Fibroblast of lung (primary cell): ENCODE data around the gene HLA-DOA.
A peak's percentile ranks its signal among the peaks of the same experiment; 100 is the strongest.

ENCODE experiments used
- CTCF ChIP-seq, 2 donors: IDR thresholded peaks in 1 of 2; conservative IDR thresholded peaks in 1 of 2; 1 replicate in 1 of 2; 2 replicates in 1 of 2; pipeline ENCODE4 v1.5.1; 2011 to 2012; ENCODE audit warnings: low read length in 2 of 2, control low read depth in 1 of 2, inconsistent platforms in 1 of 2, low read depth in 1 of 2, mild to moderate bottlenecking in 1 of 2
- EZH2 ChIP-seq: IDR thresholded peaks from 2 replicates; pipeline ENCODE4 v1.5.1; 2012; ENCODE audit warnings: low read length, control low read depth, mild to moderate bottlenecking; ENCODE audit errors: missing control alignments

GRCh38 chr6:33014841-33015634 lies 5.6 kb upstream of the HLA-DOA start:
- TF ChIP-seq CTCF (conservative IDR thresholded peaks at IDR 0.05 in 1 of 2, IDR thresholded peaks at IDR 0.05 in 1 of 2; ENCODE audit: low read depth in 1 of 2, low read length in 2 of 2), result peak; percentile 48 to 71
- no peak for TF ChIP-seq EZH2
